HEK293 (cell line): Measurements from ENCODE around the gene BRD3.

Source experiments
- SP2 ChIP-seq: fragments of 450-650 bp; formaldehyde crosslinking; IDR thresholded peaks from 2 replicates; pipeline ENCODE4 v1.5.1; 2016; ENCODE audit warnings: missing biosample characterization, missing genetic modification characterization
- ZBTB7A ChIP-seq: fragments of 450-650 bp; formaldehyde crosslinking; IDR thresholded peaks from 2 replicates; pipeline ENCODE4 v1.5.1; 2016; ENCODE audit warnings: low read depth, missing biosample characterization, missing genetic modification characterization
- ZNF121 ChIP-seq: fragments of 450-650 bp; formaldehyde crosslinking; IDR thresholded peaks from 2 replicates; pipeline ENCODE4 v1.5.1; 2016; ENCODE audit warnings: missing biosample characterization, missing genetic modification characterization
- ZNF274 ChIP-seq, 2 experiments: fragments of 200-500 bp in 1 of 2; fragments of 450-650 bp in 1 of 2; sonication (Bioruptor generic) in 1 of 2; formaldehyde crosslinking in 1 of 2; IDR thresholded peaks; 2 replicates each; pipeline versions ENCODE4 v1.5.1 to v1.6.1; 2014 to 2016; ENCODE audit warnings: borderline replicate concordance in 1 of 2, inconsistent platforms in 1 of 2, low read length in 1 of 2, missing biosample characterization in 1 of 2, missing genetic modification characterization in 1 of 2
- ZNF423 ChIP-seq: fragments of 450-650 bp; formaldehyde crosslinking; IDR thresholded peaks from 2 replicates; pipeline ENCODE4 v1.5.1; 2016; ENCODE audit warnings: missing biosample characterization, missing genetic modification characterization
- ZNF544 ChIP-seq: fragments of 450-650 bp; formaldehyde crosslinking; IDR thresholded peaks from 2 replicates; pipeline ENCODE4 v1.5.0; 2017; ENCODE audit warnings: missing biosample characterization, missing genetic modification characterization
- ZNF830 ChIP-seq: fragments of 450-650 bp; IDR thresholded peaks from 2 replicates; pipeline ENCODE4 v1.5.0; 2018; ENCODE audit warnings: missing biosample characterization, missing genetic modification characterization, low read depth, mild to moderate bottlenecking, moderate library complexity
- TF ChIP-seq, protein P1 (sequence below): fragments of 450-650 bp; formaldehyde crosslinking; IDR thresholded peaks from 2 replicates; pipeline ENCODE4 v1.5.1; 2016; ENCODE audit warnings: missing biosample characterization, missing genetic modification characterization
- TF ChIP-seq, protein P2 (sequence below): fragments of 450-650 bp; formaldehyde crosslinking; IDR thresholded peaks from 2 replicates; pipeline ENCODE4 v1.5.1; 2016; ENCODE audit warnings: missing biosample characterization, missing genetic modification characterization
- TF ChIP-seq, protein P3 (sequence below): fragments of 450-650 bp; formaldehyde crosslinking; IDR thresholded peaks from 2 replicates; pipeline ENCODE4 v1.5.0; 2017; ENCODE audit warnings: missing biosample characterization, missing genetic modification characterization, borderline replicate concordance
- TF ChIP-seq, protein P4 (sequence below): fragments of 450-650 bp; formaldehyde crosslinking; IDR thresholded peaks from 2 replicates; pipeline ENCODE4 v1.5.1; 2016; ENCODE audit warnings: missing biosample characterization, missing genetic modification characterization
- TF ChIP-seq, protein P5 (sequence below): fragments of 450-650 bp; formaldehyde crosslinking; IDR thresholded peaks from 2 replicates; pipeline ENCODE4 v1.5.1; 2016; ENCODE audit warnings: missing biosample characterization, missing genetic modification characterization
- TF ChIP-seq, protein P6 (sequence below): fragments of 450-650 bp; formaldehyde crosslinking; IDR thresholded peaks from 2 replicates; pipeline ENCODE4 v1.5.1; 2016; ENCODE audit warnings: missing biosample characterization, missing genetic modification characterization

DNA sequence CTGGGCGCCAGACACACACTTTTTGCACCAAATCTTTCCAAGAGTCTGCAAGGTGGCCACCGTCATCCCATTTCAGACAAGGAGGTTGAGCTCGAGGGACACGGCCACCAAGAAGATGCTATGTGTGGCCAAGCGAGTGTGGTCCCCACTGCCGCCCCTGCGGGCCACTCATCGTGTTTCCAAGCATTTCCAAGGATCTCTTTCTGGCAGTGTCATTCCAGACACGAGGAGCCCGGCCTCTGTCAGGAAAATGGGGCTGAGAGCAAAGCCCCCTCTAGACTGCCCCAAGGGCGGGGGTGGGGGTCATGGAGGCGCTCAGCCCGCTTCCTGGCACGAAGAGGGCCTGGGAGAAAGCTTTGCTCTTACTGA lies 86.3 kb downstream of the BRD3 start:
- TF ChIP-seq, protein P1, sequence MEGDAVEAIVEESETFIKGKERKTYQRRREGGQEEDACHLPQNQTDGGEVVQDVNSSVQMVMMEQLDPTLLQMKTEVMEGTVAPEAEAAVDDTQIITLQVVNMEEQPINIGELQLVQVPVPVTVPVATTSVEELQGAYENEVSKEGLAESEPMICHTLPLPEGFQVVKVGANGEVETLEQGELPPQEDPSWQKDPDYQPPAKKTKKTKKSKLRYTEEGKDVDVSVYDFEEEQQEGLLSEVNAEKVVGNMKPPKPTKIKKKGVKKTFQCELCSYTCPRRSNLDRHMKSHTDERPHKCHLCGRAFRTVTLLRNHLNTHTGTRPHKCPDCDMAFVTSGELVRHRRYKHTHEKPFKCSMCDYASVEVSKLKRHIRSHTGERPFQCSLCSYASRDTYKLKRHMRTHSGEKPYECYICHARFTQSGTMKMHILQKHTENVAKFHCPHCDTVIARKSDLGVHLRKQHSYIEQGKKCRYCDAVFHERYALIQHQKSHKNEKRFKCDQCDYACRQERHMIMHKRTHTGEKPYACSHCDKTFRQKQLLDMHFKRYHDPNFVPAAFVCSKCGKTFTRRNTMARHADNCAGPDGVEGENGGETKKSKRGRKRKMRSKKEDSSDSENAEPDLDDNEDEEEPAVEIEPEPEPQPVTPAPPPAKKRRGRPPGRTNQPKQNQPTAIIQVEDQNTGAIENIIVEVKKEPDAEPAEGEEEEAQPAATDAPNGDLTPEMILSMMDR, result no peak
- TF ChIP-seq, protein P2, sequence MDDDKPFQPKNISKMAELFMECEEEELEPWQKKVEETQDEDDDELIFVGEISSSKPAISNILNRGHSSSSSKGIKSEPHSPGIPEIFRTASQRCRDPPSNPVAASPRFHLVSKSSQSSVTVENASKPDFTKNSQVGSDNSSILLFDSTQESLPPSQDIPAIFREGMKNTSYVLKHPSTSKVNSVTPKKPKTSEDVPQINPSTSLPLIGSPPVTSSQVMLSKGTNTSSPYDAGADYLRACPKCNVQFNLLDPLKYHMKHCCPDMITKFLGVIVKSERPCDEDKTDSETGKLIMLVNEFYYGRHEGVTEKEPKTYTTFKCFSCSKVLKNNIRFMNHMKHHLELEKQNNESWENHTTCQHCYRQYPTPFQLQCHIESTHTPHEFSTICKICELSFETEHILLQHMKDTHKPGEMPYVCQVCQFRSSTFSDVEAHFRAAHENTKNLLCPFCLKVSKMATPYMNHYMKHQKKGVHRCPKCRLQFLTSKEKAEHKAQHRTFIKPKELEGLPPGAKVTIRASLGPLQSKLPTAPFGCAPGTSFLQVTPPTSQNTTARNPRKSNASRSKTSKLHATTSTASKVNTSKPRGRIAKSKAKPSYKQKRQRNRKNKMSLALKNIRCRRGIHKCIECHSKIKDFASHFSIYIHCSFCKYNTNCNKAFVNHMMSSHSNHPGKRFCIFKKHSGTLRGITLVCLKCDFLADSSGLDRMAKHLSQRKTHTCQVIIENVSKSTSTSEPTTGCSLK, result no peak
- no peak for TF ChIP-seq ZBTB7A
- no peak for TF ChIP-seq ZNF274 (IDR thresholded peaks at IDR 0.05; ENCODE audit: low read length)
- TF ChIP-seq ZNF274 (tag by site-specific recombination; IDR thresholded peaks at IDR 0.05; ENCODE audit: borderline replicate concordance), result no peak
- TF ChIP-seq ZNF830 (tag by site-specific recombination), result no peak
- TF ChIP-seq, protein P3, sequence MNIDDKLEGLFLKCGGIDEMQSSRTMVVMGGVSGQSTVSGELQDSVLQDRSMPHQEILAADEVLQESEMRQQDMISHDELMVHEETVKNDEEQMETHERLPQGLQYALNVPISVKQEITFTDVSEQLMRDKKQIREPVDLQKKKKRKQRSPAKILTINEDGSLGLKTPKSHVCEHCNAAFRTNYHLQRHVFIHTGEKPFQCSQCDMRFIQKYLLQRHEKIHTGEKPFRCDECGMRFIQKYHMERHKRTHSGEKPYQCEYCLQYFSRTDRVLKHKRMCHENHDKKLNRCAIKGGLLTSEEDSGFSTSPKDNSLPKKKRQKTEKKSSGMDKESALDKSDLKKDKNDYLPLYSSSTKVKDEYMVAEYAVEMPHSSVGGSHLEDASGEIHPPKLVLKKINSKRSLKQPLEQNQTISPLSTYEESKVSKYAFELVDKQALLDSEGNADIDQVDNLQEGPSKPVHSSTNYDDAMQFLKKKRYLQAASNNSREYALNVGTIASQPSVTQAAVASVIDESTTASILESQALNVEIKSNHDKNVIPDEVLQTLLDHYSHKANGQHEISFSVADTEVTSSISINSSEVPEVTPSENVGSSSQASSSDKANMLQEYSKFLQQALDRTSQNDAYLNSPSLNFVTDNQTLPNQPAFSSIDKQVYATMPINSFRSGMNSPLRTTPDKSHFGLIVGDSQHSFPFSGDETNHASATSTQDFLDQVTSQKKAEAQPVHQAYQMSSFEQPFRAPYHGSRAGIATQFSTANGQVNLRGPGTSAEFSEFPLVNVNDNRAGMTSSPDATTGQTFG (tag by site-specific recombination), result no peak
- no peak for TF ChIP-seq ZNF121 (tag by site-specific recombination)
- TF ChIP-seq, protein P4, sequence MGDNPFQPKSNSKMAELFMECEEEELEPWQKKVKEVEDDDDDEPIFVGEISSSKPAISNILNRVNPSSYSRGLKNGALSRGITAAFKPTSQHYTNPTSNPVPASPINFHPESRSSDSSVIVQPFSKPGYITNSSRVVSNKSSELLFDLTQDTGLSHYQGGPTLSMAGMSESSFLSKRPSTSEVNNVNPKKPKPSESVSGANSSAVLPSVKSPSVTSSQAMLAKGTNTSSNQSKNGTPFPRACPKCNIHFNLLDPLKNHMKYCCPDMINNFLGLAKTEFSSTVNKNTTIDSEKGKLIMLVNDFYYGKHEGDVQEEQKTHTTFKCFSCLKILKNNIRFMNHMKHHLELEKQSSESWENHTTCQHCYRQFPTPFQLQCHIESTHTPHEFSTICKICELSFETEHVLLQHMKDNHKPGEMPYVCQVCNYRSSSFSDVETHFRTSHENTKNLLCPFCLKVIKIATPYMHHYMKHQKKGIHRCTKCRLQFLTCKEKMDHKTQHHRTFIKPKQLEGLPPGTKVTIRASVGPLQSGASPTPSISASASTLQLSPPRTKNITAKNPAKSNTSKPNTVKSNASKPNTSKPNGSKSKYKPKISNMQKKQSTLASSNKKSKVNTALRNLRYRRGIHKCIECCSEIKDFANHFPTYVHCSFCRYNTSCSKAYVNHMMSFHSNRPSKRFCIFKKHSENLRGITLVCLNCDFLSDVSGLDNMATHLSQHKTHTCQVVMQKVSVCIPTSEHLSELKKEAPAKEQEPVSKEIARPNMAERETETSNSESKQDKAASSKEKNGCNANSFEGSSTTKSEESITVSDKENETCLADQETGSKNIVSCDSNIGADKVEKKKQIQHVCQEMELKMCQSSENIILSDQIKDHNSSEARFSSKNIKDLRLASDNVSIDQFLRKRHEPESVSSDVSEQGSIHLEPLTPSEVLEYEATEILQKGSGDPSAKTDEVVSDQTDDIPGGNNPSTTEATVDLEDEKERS, result no peak
- TF ChIP-seq, protein P5, sequence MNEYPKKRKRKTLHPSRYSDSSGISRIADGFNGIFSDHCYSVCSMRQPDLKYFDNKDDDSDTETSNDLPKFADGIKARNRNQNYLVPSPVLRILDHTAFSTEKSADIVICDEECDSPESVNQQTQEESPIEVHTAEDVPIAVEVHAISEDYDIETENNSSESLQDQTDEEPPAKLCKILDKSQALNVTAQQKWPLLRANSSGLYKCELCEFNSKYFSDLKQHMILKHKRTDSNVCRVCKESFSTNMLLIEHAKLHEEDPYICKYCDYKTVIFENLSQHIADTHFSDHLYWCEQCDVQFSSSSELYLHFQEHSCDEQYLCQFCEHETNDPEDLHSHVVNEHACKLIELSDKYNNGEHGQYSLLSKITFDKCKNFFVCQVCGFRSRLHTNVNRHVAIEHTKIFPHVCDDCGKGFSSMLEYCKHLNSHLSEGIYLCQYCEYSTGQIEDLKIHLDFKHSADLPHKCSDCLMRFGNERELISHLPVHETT (tag by site-specific recombination), result no peak
- TF ChIP-seq ZNF544 (tag by site-specific recombination), result no peak
- TF ChIP-seq, protein P6, sequence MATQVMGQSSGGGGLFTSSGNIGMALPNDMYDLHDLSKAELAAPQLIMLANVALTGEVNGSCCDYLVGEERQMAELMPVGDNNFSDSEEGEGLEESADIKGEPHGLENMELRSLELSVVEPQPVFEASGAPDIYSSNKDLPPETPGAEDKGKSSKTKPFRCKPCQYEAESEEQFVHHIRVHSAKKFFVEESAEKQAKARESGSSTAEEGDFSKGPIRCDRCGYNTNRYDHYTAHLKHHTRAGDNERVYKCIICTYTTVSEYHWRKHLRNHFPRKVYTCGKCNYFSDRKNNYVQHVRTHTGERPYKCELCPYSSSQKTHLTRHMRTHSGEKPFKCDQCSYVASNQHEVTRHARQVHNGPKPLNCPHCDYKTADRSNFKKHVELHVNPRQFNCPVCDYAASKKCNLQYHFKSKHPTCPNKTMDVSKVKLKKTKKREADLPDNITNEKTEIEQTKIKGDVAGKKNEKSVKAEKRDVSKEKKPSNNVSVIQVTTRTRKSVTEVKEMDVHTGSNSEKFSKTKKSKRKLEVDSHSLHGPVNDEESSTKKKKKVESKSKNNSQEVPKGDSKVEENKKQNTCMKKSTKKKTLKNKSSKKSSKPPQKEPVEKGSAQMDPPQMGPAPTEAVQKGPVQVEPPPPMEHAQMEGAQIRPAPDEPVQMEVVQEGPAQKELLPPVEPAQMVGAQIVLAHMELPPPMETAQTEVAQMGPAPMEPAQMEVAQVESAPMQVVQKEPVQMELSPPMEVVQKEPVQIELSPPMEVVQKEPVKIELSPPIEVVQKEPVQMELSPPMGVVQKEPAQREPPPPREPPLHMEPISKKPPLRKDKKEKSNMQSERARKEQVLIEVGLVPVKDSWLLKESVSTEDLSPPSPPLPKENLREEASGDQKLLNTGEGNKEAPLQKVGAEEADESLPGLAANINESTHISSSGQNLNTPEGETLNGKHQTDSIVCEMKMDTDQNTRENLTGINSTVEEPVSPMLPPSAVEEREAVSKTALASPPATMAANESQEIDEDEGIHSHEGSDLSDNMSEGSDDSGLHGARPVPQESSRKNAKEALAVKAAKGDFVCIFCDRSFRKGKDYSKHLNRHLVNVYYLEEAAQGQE, result no peak
- TF ChIP-seq ZNF423 (tag by site-specific recombination), result no peak
- TF ChIP-seq SP2 (tag by site-specific recombination), result no peak
